ENCODE data around the gene DPYD. TPM values are rescaled to one million over a fixed set of nuclear protein-coding genes. Genes with fewer than 3 reads are reported as not detected.
A peak's percentile ranks its signal among the peaks of the same experiment; 100 is the strongest.

DPYD gene
- polyA plus RNA-seq, 1 of the 3 experiments (the other 2 are of a cell fraction), result 23.0 TPM

GRCh38 chr1:97140611-97141010 lies 780.2 kb downstream of the DPYD start:
- Histone ChIP-seq H3F3A (replicated peaks; ENCODE audit: insufficient read depth) (peaks cover 14% of the 10 kb centered on the region), H3K36me3 (replicated peaks in 1 of 2; ENCODE audit: control insufficient read depth in 1 of 2, insufficient read depth in 2 of 2, low read length in 1 of 2) (peaks cover 0 to 4% of the 10 kb centered on the region in 2 experiments), H3K27ac (ENCODE audit: low read depth in 2 of 2, low read length in 1 of 2) (no peak overlapping the region), H2AFZ (ENCODE audit: low read depth) (no peak overlapping the region), H4K20me1 (ENCODE audit: insufficient read depth) (no peaks in the 10 kb centered on the region), H3K9me2 (no peaks in the 10 kb centered on the region), H3K79me2 (ENCODE audit: insufficient read depth) (no peaks in the 10 kb centered on the region), H3K9me3 (no peaks in the 10 kb centered on the region), H3K4me3 (ENCODE audit: low read depth in 2 of 2, low read length in 1 of 2) (no peak overlapping the region), H3K4me2 (no peak overlapping the region), H3K9ac (no peak overlapping the region), H3K4me1 (ENCODE audit: control insufficient read depth in 1 of 2, insufficient read depth in 2 of 2, low read depth in 1 of 2, low read length in 1 of 2) (peaks cover 21 to 23% of the 10 kb centered on the region in 2 experiments; a peak in 3 of 4 replicates), H3K27me3 (ENCODE audit: insufficient read depth) (no peaks in the 10 kb centered on the region)
- no peak for DNase-seq
- CTCF ChIA-PET, result interaction anchor here (1.5 kb wide), 1 partner anchor 9 kb away, joined by 4 read pairs; no protein-coding TSS in a partner anchor
- TF ChIP-seq RFX5 (IDR thresholded peaks at IDR 0.05; ENCODE audit: low read length) (no peak), SIN3A (IDR thresholded peaks at IDR 0.05; ENCODE audit: borderline replicate concordance, low read depth, low read length) (no peak), EP300 (IDR thresholded peaks at IDR 0.05; ENCODE audit: borderline replicate concordance in 1 of 2, low read depth in 1 of 2, low read length in 1 of 2) (no peak), RAD21 (IDR thresholded peaks at IDR 0.05; ENCODE audit: low read length) (no peak)
- 96% methylated on average over 3 of the region's 3 CpGs for WGBS (ENCODE audit: low lambda C conversion rate)
- POLR2A ChIA-PET, result no interaction called here

GRCh38 chr1:97139512-97139911 lies 781.3 kb downstream of the DPYD start:
- no peaks in the 10 kb centered on the region for H3K79me2 ChIP-seq (ENCODE audit: insufficient read depth)
- H3K27ac ChIP-seq (ENCODE audit: low read depth in 2 of 2, low read length in 1 of 2), result peak overlapping the region; percentile 15 to 22; a peak in 3 of 4 replicates
- no peak overlapping the region for H3K4me3 ChIP-seq (ENCODE audit: low read depth in 2 of 2, low read length in 1 of 2)
- H2AFZ ChIP-seq (ENCODE audit: low read depth), result no peak overlapping the region
- H4K20me1 ChIP-seq (ENCODE audit: insufficient read depth), result no peaks in the 10 kb centered on the region
- TF ChIP-seq ZBTB33 (IDR thresholded peaks at IDR 0.05; ENCODE audit: borderline replicate concordance, low read depth), result no peak
- TF ChIP-seq EP300 (IDR thresholded peaks at IDR 0.05; ENCODE audit: borderline replicate concordance in 1 of 2, low read depth in 1 of 2, low read length in 1 of 2), result peak in 1 of 2 experiments; percentile 28; a peak in 1 of 4 replicates
- peak; percentile 44; the same call in 1 of the 2 replicates for TF ChIP-seq TCF12 (IDR thresholded peaks at IDR 0.05)
- TF ChIP-seq USF1 (IDR thresholded peaks at IDR 0.05; ENCODE audit: borderline replicate concordance, low read depth), result no peak
- 0 out of 2 replicates have a peak, but pooled peaks have one; percentile 10 for TF ChIP-seq PBX3 (IDR thresholded peaks at IDR 0.05)
- TF ChIP-seq EZH2phosphoT487 (IDR thresholded peaks at IDR 0.05; ENCODE audit: borderline replicate concordance, low read depth), result no peak
- no peak for TF ChIP-seq NRF1 (IDR thresholded peaks at IDR 0.05; ENCODE audit: low read depth, low read length)
- no peak for TF ChIP-seq RFX5 (IDR thresholded peaks at IDR 0.05; ENCODE audit: low read length)
- TF ChIP-seq NFIC (IDR thresholded peaks at IDR 0.05; ENCODE audit: borderline replicate concordance), result peak; percentile 28; the same call in 1 of the 2 replicates
- no peak for TF ChIP-seq IRF3 (IDR thresholded peaks at IDR 0.05; ENCODE audit: low read depth, low read length)
- no peak for TF ChIP-seq MXI1 (IDR thresholded peaks at IDR 0.05; ENCODE audit: low read depth, low read length)
- no peak for TF ChIP-seq TEAD4 (IDR thresholded peaks at IDR 0.05; ENCODE audit: borderline replicate concordance, insufficient read depth)
- TF ChIP-seq USF2 (IDR thresholded peaks at IDR 0.05; ENCODE audit: borderline replicate concordance, low read depth, low read length), result no peak
- TF ChIP-seq ELF1 (IDR thresholded peaks at IDR 0.05), result no peak
- TF ChIP-seq RXRA (IDR thresholded peaks at IDR 0.05; ENCODE audit: borderline replicate concordance, low read depth), result no peak
- TF ChIP-seq MEF2A (IDR thresholded peaks at IDR 0.05; ENCODE audit: borderline replicate concordance, low read depth), result no peak
- H3K9ac ChIP-seq, result no peak overlapping the region
- WGBS (ENCODE audit: low lambda C conversion rate), result 72% methylated on average over 2 of the region's 2 CpGs
- no peaks in the 10 kb centered on the region for H3K9me2 ChIP-seq
- peaks cover 0 to 4% of the 10 kb centered on the region in 2 experiments for H3K36me3 ChIP-seq (replicated peaks in 1 of 2; ENCODE audit: control insufficient read depth in 1 of 2, insufficient read depth in 2 of 2, low read length in 1 of 2)
- peaks cover 11 to 14% of the 10 kb centered on the region in 2 experiments; a peak in 3 of 4 replicates for H3K4me1 ChIP-seq (ENCODE audit: control insufficient read depth in 1 of 2, insufficient read depth in 2 of 2, low read depth in 1 of 2, low read length in 1 of 2)
- ChIA-PET CTCF (interaction anchor here (1.1 to 2.4 kb wide), 5 partner anchors 10 to 386 kb away, joined by 3 to 38 read pairs (median 4); no protein-coding TSS in a partner anchor), POLR2A (no interaction called here)
- H3F3A ChIP-seq (replicated peaks; ENCODE audit: insufficient read depth), result peaks cover 3% of the 10 kb centered on the region
- no peaks in the 10 kb centered on the region for H3K9me3 ChIP-seq
- no peak for DNase-seq
- H3K4me2 ChIP-seq, result no peak overlapping the region
- H3K27me3 ChIP-seq (ENCODE audit: insufficient read depth), result no peaks in the 10 kb centered on the region
